ENCODE results near the gene GPR37L1.
"Not testable (repeated sequence)": the region's sequence is repeated elsewhere in the genome, so short reads cannot be mapped to it uniquely, and the experiment has no call there.

The GPR37L1 gene

DNA sequence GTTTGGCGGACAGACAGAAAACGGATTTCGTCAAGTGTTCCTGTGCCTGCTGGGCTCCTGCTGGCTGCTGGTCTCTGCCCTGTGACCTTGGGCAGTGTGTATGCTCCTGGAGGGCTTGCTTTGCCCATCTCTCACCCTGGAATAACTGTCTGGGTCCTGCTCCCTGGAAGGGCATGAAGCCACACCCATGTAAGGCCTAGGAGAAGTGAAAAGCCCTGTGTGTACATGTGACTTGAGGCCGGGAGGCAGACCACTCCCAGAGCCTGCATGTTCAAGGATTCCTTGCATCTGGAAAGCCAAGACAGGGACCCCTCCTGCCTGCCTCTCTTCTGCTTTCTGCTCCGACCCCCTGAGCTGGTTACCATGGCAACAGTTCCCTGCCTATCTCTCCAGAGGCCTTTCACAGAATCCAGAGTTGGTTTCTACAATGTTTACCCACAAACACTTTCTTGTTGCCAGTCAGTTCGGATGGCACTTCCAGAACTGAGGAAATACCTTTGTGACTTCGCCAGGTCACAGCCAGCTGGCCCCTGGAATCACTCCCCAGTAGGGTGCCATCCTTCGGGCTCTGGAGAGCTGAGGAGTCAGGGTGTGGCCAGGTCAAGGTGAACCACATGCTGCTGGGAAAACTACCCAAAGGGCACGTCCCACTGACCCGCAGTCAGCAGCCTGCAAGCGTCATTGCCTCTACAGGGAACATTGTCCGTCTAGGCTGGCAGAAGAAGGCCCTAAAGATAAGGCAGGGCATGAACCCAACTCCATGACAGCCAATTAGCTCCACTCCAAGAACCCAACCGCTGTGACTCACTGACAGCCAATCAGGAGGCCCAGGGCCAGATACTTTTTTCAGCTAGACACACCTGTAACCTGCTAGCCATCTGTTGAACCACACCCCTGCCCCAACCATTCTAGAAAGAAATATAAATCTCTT, 14.7 kb upstream of the GPR37L1 start:
- DNase-seq, result no peak

DNA sequence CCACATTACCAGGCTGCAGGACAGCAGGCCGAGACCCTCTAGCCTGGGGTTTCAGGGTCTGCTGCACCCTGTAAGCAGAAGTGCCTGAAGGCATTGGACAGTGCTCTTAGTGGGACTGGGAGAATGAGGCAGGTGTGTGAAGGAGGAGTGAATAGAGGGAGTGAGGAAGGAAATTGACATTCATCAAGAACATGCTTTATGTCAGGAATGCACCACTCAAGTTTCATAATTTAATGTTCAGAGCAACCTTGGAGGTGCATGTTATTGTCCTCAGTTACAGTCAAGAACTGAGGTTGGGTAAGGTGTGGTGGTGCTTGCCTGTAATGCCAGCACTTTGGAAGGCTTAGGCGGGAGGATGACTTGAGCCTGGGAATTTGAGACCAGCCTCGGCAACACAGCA, 11.7 kb upstream of the GPR37L1 start:
- DNase-seq, result no peak

DNA sequence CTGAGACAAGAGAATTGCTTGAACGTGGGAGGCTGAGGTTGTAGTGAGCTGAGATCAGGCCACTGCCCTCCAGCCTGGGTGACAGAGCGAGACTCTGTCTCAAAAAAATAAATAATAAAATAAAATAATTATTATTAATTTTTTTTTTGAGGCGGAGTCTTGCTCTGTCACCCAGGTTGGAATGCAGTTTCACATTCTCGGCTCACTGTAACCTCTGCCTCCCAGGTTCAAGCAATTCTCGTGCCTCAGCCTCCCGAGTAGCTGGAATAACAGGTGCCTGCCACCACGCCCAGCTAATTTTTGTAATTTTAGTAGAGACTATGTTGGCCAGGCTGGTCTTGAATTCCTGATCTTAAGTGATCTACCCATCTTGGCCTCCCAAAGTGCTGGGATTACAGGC, 11.1 kb upstream of the GPR37L1 start:
- not testable (repeated sequence) for DNase-seq

GRCh38 chr1:202112859-202113689, 9.6 kb upstream of the GPR37L1 start:
- no peak for DNase-seq

GRCh38 chr1:202113690-202114300, 8.9 kb upstream of the GPR37L1 start:
- no peak for DNase-seq

DNA sequence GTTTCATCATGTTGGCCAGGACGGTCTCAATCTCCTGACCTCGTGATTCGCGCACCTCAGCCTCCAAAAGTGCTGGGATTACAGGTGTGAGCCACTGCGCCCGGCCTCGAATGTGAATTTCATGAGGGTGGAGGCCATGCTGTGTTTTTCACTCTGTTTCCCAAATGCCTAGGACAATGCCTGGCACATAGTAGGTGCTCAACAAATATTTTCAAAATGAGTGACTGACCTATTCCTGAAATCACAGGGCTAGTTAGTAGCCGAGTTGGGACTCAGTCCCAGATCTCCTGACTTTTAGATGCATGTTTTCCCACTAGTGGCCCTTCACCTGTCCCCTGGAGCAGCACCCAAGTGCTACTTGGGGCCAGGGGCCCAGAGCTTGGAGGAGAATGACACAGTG, 6.4 kb upstream of the GPR37L1 start:
- no peak for DNase-seq

GRCh38 chr1:202117898-202118371, 4.8 kb upstream of the GPR37L1 start:
- no peak for DNase-seq

DNA sequence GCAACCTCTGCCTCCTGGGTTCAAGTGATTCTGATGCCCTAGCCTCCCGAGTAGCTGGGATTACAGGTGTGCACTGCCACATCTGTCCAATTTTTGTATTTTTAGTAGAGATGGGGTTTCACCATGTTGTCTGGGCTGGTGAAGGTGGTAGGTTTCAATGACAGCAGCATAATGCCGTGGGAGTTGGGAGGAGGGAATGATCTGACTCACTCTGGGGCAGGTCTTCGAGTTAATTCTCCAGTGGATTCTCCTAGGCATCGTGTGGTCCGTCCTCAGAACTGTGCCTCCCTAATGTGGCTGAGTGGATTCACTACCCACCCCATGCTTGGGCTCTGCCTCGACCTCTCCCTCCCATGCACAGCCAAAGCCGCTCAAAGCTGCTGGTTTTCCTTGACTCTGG, 1.7 kb upstream of the GPR37L1 start:
- DNase-seq, result no peak

- DNase-seq, result no peak
Measured at GRCh38 chr1:202123336-202123813, 658 bp downstream of the GPR37L1 start.

DNA sequence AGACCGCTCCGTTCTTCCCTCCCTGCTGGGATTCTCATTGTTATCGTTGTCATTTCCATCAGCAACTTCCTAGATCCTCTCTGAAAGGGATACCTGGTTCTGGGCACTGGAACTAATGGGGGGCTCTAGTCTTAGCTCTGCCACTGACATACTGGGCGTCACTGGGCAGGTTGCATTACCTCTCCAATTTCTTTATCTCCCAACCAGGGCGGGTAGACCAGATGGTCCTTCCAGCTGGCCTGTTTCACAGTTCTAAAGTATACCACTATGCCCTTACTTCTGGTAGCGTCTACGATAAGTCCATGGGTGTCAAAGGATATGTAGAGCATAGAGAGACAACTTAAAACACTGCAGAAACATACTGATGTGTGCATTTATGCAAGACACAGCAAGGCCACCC, 1.4 kb downstream of the GPR37L1 start:
- no peak for DNase-seq

- no peak for DNase-seq
Measured at GRCh38 chr1:202125611-202126010, 2.9 kb downstream of the GPR37L1 start.

DNA sequence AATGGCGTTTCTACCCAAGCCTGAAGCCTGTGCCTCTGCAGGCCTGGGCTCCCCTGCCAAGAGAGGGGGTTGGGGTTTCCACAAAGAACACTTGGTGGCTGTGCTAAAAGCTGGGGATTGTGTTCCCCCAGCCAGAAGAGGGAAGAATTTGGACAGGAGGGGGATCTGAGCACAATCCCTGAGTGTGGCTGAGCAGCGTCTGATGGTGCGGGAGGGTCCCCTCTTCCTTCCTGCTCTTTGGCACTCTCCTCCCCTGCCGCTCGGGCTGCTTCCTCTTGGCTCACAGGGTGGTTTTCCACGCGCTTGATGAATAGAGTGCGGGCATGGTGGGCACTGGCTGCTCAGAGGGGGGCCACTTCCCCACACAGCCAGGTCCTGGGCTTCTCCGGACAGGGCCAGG, 3.7 kb downstream of the GPR37L1 start:
- no peak for DNase-seq

GRCh38 chr1:202127061-202127460, 4.3 kb downstream of the GPR37L1 start:
- no peak for DNase-seq

DNA sequence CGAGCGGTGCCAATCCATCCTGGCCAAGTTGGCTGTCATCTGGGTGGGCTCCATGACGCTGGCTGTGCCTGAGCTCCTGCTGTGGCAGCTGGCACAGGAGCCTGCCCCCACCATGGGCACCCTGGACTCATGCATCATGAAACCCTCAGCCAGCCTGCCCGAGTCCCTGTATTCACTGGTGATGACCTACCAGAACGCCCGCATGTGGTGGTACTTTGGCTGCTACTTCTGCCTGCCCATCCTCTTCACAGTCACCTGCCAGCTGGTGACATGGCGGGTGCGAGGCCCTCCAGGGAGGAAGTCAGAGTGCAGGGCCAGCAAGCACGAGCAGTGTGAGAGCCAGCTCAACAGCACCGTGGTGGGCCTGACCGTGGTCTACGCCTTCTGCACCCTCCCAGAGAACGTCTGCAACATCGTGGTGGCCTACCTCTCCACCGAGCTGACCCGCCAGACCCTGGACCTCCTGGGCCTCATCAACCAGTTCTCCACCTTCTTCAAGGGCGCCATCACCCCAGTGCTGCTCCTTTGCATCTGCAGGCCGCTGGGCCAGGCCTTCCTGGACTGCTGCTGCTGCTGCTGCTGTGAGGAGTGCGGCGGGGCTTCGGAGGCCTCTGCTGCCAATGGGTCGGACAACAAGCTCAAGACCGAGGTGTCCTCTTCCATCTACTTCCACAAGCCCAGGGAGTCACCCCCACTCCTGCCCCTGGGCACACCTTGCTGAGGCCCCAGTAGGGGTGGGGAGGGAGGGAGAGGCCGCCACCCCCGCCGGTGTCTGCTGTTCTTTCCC, 5.3 kb downstream of the GPR37L1 start:
- DNase-seq, result no peak

DNA sequence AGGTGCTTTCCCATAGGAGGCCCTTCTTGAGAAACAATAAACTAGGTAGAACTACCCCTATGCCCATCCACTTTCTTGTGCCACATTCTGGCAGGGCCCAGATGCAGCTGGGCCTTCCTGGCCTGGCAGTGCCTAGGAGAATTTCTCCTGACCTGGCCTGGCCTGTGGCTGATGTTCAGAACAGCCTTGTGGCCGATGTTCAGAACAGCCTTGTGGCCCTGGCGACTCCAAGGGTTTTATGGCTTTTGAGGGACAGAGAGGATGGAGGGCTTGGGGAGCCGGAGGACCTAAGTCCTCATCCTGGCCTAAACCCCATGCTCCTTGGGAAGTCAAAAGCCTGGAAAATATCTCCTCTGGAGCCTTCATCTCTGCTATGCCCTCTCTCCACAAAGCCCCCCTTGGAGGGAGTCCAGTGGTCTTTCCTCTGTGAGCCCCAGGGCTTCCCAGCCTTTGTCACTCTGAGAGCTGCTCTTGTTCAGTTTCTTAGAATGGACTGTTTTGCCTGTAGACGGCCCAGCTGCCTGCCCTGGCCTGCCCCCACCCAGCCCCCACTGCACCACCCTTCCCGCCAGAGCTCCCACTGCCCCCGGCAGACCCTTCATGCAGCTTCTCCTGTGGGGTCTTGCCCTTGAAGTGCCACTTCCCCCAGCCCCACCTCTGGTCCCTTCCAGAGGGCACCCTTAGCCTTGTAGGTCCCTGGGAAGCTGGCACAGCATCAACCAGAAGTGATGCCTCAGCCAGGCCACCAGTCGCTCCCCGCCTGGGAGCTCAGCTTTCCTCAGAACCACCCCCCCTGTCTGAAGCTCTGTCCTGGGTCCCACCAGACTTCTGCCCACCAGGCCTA, 7.0 kb downstream of the GPR37L1 start:
- DNase-seq, result no peak

GRCh38 chr1:202130297-202130721, 7.6 kb downstream of the GPR37L1 start:
- no peak for DNase-seq

GRCh38 chr1:202130816-202131522, 8.3 kb downstream of the GPR37L1 start:
- DNase-seq, result no peak

GRCh38 chr1:202131956-202132821, 9.5 kb downstream of the GPR37L1 start:
- no peak for DNase-seq

DNA sequence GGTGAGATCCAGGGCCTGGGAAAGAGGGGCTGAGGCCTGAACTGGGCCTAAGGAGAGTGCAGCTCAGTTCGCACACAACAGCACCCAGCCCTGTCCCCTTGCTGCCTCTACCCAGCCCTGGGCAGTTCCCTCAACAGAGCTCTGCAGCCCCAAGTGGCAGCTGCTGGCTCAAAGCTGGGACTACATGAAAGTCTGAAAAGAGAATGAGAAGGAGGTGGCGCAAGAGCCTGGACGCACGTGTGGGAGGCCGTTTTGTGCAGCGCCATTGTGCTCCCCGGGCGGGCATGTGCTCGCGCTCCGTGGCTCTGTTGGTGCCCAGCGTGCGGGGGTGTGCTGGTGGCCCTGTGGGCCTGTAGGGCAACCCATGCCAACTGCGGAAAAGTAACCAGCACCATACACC, 10.3 kb downstream of the GPR37L1 start:
- no peak for DNase-seq

- DNase-seq, result no peak
Measured at GRCh38 chr1:202133496-202133895, 10.8 kb downstream of the GPR37L1 start.
